Ishikawa (cell line): ENCODE results near the gene PTPRA.

Experiments
- CEBPB ChIP-seq: IDR thresholded peaks from 2 replicates; pipeline ENCODE4 v1.6.1; 2012
- CREB1 ChIP-seq: IDR thresholded peaks from 2 replicates; pipeline ENCODE4 v1.6.1; 2012; ENCODE audit warnings: low read depth
- EGR1 ChIP-seq: IDR thresholded peaks from 2 replicates; pipeline ENCODE4 v1.6.1; 2012
- EP300 ChIP-seq: IDR thresholded peaks from 2 replicates; pipeline ENCODE4 v1.6.1; 2012; ENCODE audit warnings: borderline replicate concordance
- FOXM1 ChIP-seq: IDR thresholded peaks from 2 replicates; pipeline ENCODE4 v1.6.1; 2012; ENCODE audit warnings: low read depth, borderline replicate concordance
- MAX ChIP-seq: IDR thresholded peaks from 2 replicates; pipeline ENCODE4 v1.6.1; 2012
- NFIC ChIP-seq: IDR thresholded peaks from 2 replicates; pipeline ENCODE4 v1.6.1; 2012
- RAD21 ChIP-seq: IDR thresholded peaks from 2 replicates; pipeline ENCODE4 v1.6.1; 2012; ENCODE audit warnings: low read depth
- REST ChIP-seq: IDR thresholded peaks from 2 replicates; pipeline ENCODE4 v1.6.1; 2012; ENCODE audit warnings: low read depth, mild to moderate bottlenecking
- TAF1 ChIP-seq: IDR thresholded peaks from 2 replicates; pipeline ENCODE4 v1.6.1; 2012; ENCODE audit warnings: low read depth, mild to moderate bottlenecking
- TCF12 ChIP-seq: IDR thresholded peaks from 2 replicates; pipeline ENCODE4 v1.6.1; 2012; ENCODE audit warnings: low read depth
- TEAD4 ChIP-seq: IDR thresholded peaks from 2 replicates; pipeline ENCODE4 v1.6.1; 2012
- USF1 ChIP-seq: IDR thresholded peaks from 2 replicates; pipeline ENCODE4 v1.6.1; 2012
- YY1 ChIP-seq: IDR thresholded peaks from 2 replicates; pipeline ENCODE4 v1.6.1; 2012; ENCODE audit warnings: low read depth
- ZBTB7A ChIP-seq: IDR thresholded peaks from 2 replicates; pipeline ENCODE4 v1.6.1; 2012; ENCODE audit warnings: low read depth

Gene PTPRA

GRCh38 chr20:2889209-2889608 is 15.9 kb downstream of the PTPRA start:
- TF ChIP-seq ZBTB7A, result no peak
- no peak for TF ChIP-seq REST
- no peak for TF ChIP-seq FOXM1
- no peak for TF ChIP-seq TCF12
- TF ChIP-seq TAF1, result no peak

- no peak for TF ChIP-seq TCF12
- no peak for TF ChIP-seq ZBTB7A
- no peak for TF ChIP-seq EP300
- no peak for TF ChIP-seq USF1
- TF ChIP-seq NFIC, result no peak
- no peak for TF ChIP-seq CEBPB
- no peak for TF ChIP-seq TEAD4
- no peak for TF ChIP-seq CREB1
- no peak for TF ChIP-seq RAD21
Observed at GRCh38 chr20:2889797-2890196, 16.5 kb downstream of the PTPRA start.

GRCh38 chr20:2890742-2891141 is 17.5 kb downstream of the PTPRA start:
- TF ChIP-seq TCF12 (no peak), FOXM1 (no peak), NFIC (no peak), CEBPB (no peak), YY1 (no peak), REST (no peak), EGR1 (no peak), USF1 (no peak), TAF1 (no peak), TEAD4 (no peak), MAX (no peak), ZBTB7A (no peak), CREB1 (no peak), EP300 (no peak), RAD21 (no peak)

- no peak for TF ChIP-seq YY1
- no peak for TF ChIP-seq ZBTB7A
- TF ChIP-seq USF1, result no peak
- TF ChIP-seq TAF1, result no peak
- TF ChIP-seq CEBPB, result no peak
- TF ChIP-seq MAX, result no peak
- TF ChIP-seq NFIC, result no peak
- TF ChIP-seq TEAD4, result no peak
- TF ChIP-seq EP300, result no peak
- TF ChIP-seq REST, result no peak
- no peak for TF ChIP-seq CREB1
- no peak for TF ChIP-seq TCF12
- no peak for TF ChIP-seq EGR1
- TF ChIP-seq FOXM1, result no peak
- no peak for TF ChIP-seq RAD21
Observed at GRCh38 chr20:2891343-2891742, 18.1 kb downstream of the PTPRA start.

- TF ChIP-seq USF1 (no peak), CEBPB (no peak), FOXM1 (no peak), TAF1 (no peak), MAX (no peak)
Observed at GRCh38 chr20:2892376-2892775, 19.1 kb downstream of the PTPRA start.
